ENCODE data around the gene C3orf18. TPM values are rescaled to one million over a fixed set of nuclear protein-coding genes. Genes with fewer than 3 reads are reported as not detected.

The C3orf18 gene
- total RNA-seq, 1 experiment from 2014 or later, result 10.1 TPM

- no peak overlapping the region for H2AFZ ChIP-seq (ENCODE audit: low read depth, low read length, poor library complexity, severe bottlenecking)
- H3K9me3 ChIP-seq (ENCODE audit: control insufficient read depth in 1 of 2, insufficient read depth in 1 of 2, low read depth in 1 of 2, low read length in 2 of 2), result no peaks in the 10 kb centered on the region
- CTCF ChIA-PET, result no interaction called here
- ATAC-seq (no peak), DNase-seq (ENCODE audit: low read depth, low spot score) (no peak)
- no peak overlapping the region for H3K4me2 ChIP-seq (ENCODE audit: low read length)
- no peaks in the 10 kb centered on the region for H3K9me2 ChIP-seq (ENCODE audit: insufficient read depth)
- POLR2A ChIA-PET, result no interaction called here
- intact Hi-C loops (cut with micrococcal nuclease), result no loop called here
- TF ChIP-seq CEBPB (IDR thresholded peaks at IDR 0.05; ENCODE audit: low read depth) (no peak), ZNF274 (IDR thresholded peaks at IDR 0.05; ENCODE audit: low read depth, low read length) (no peak), ZBTB33 (IDR thresholded peaks at IDR 0.05; ENCODE audit: extremely low read depth, insufficient replicate concordance, low read length) (no peak), REST (IDR thresholded peaks at IDR 0.05; ENCODE audit: low read depth) (no peak), EZH2phosphoT487 (IDR thresholded peaks at IDR 0.05; ENCODE audit: borderline replicate concordance) (no peak)
- H3K36me3 ChIP-seq (ENCODE audit: control insufficient read depth in 1 of 2, insufficient read depth in 2 of 2, low read length in 2 of 2), result no peaks in the 10 kb centered on the region
- RAD21 ChIA-PET (ENCODE audit: low non-redundant PET in 1 of 2, low total read pairs in 2 of 2, uncharacterized antibody in 2 of 2, unreplicated experiment in 2 of 2), result no interaction called here
- no peak overlapping the region for H3K4me3 ChIP-seq (replicated peaks in 1 of 2; ENCODE audit: low read depth in 1 of 2, low read length in 2 of 2)
- no peak overlapping the region for H3K9ac ChIP-seq (ENCODE audit: low read length)
- H3K27me3 ChIP-seq (ENCODE audit: insufficient read depth, low read length), result peaks cover 5% of the 10 kb centered on the region; the same call in 1 of the 2 replicates
- peaks cover 0 to 4% of the 10 kb centered on the region in 2 experiments; a peak in 2 of 4 replicates for H3K4me1 ChIP-seq (ENCODE audit: control insufficient read depth in 1 of 2, insufficient read depth in 2 of 2, low read length in 2 of 2)
- H3K27ac ChIP-seq (ENCODE audit: low read depth, low read length), result no peak overlapping the region
- no TSS peak for BruUV-seq (replicated peaks)
- no peaks in the 10 kb centered on the region for H4K20me1 ChIP-seq (ENCODE audit: insufficient read depth)
- no peaks in the 10 kb centered on the region for H3K79me2 ChIP-seq (ENCODE audit: insufficient read depth, low read length)
These were observed 37.3 kb downstream of the C3orf18 start for GRCh38 chr3:50530001-50530970.
